ENCODE data around the gene MIGA1.

The MIGA1 gene

DNA sequence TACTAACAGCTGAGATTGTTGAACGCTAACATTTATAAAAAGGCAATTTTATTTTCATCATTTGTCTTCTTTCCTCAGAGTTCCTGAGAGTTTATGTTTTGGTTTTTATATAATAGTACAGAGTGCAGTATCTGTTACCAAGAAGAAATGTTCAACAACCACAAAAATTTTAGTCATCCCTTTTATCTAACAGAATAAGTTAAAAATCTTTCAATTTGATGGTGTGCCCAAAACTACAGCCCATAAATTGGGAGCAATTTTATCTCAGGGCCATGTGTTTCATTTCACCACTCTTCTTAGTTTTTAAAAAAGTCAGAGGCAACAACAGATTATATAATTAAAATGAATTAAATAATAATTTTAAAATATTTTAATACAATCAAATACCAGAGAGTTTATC, 146.1 kb downstream of the MIGA1 start:
- no peak for DNase-seq

DNA sequence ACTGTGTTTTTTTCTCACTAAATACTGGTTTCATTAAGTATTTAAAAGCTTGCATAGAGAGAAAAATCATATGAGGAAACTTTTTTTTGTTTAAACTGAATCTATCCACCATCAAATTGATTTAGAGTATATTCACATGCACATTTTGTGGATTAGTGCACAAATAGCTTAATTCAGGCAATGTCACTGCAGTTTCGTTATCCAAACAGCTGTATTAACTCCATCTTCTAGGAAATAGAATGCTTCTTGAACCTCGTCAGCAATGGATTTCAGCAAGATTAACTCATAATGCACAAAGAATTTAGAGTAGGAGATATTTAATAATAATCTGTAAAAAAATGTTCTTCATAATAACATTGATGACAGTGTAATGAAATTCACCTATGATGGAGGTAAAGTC, 146.5 kb downstream of the MIGA1 start:
- DNase-seq: no peak

DNA sequence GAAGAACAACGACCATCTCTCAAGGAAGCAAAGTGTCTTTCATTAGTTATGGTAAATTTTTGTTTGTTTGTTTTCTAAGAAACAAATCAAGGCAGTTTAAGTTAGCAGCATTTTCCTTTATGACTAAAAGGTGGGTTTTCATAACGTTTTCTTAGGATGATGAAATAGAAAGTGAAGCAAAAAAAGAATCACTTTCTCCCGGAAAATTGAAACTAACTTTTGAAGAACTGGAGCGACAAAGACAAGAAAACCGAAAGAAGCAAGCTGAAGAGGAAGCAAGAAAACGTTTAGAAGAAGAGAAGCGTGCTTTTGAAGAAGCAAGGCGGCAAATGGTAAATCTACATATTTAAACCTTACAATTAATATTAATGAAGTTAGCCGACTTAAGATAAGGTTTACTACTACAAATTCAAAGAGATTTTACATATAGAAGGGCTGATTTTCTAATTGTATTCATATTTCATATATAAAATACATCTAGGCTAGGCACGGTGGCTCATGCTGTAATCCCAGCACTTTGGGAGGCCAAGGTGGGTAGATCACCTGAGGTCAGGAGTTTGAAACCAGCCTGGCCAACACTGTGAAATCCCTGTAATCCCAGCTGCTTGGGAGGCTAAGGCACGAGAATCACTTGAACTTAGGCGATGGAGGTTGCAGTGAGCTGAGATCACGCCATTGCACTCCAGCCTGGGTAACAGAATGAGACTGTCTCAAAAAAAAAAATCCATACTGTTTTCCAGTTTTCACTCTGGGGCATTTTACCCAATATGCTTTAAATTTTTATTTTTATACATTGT, 147.3 kb downstream of the MIGA1 start:
- no peak for DNase-seq

DNA sequence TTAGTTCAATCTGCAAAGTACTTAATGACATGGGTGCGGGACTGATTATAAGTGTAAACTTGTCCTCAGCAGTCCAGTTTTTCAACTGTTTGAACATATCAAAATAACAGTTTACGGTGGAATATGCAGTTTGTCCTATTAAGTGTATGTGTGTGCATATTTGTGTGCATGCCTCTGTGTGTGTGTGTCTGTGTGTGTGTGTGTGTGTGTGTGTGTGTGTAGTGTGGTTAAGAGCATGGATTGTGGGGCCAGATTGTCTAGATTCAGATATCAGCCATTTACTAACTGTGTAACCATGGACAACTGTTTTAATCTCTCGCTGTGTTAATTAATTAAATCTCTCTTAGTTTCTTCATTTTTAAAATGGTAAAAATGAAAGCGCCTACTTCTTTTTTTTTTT, 148.0 kb downstream of the MIGA1 start:
- DNase-seq: no peak

All from activated T-cell treated with anti-CD3 and anti-CD28 coated beads, Interleukin-2, amount 50 U/mL, for 48 hours (primary cell).